Renal cortex interstitium (tissue), 11 donors: ENCODE results near the gene LMO7. TPM values are rescaled to one million over a fixed set of nuclear protein-coding genes. Genes with fewer than 3 reads are reported as not detected.
A peak's percentile ranks its signal among the peaks of the same experiment; 100 is the strongest.
"Not testable (repeated sequence)": the region's sequence is repeated elsewhere in the genome, so short reads cannot be mapped to it uniquely, and the experiment has no call there.

Source experiments
- DNase-seq, 11 donors: peaks; one replicate each; pipeline ENCODE4 v3.0.0-alpha.2; 2013; ENCODE audit warnings: low read depth in 9 of 11, low spot score in 4 of 11; ENCODE audit errors: extremely low read depth in 1 of 11
- polyA plus RNA-seq, 3 donors: library from polyadenylated mRNA; unstranded; fragments of 120-200 nt; gene quantifications; one replicate each; pipeline ENCODE4 v1.2.1, GENCODE V29; 2013; ENCODE audit not compliant: insufficient read length in 3 of 3

Gene LMO7
- polyA plus RNA-seq, 3 donors = 75.1 to 110 (median 90.1) TPM

DNA sequence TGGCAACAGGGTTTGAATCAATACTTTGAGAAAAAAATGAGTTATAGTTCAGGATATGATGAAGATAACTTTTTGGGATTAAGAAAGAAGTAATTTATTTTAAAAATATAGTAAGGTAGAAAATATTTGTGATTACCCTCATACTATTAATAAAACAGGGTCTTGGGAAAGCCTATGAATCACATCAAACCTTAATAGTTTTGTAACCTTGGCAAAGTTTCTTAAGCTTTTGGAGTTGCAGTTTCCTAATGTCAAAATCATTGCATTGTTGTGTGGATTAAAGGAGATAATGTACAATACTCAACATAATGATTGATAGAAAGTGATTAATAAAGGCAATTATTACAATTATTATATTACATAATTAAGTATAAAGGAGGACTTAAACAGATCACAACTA is 149.0 kb downstream of the LMO7 start:
- no peak for DNase-seq

- no peak for DNase-seq
Observed at GRCh38 chr13:75787249-75787928, 151.3 kb downstream of the LMO7 start.

GRCh38 chr13:75788481-75788981 is 152.4 kb downstream of the LMO7 start:
- DNase-seq = peak in 1 of 11 donors; percentile 20

DNA sequence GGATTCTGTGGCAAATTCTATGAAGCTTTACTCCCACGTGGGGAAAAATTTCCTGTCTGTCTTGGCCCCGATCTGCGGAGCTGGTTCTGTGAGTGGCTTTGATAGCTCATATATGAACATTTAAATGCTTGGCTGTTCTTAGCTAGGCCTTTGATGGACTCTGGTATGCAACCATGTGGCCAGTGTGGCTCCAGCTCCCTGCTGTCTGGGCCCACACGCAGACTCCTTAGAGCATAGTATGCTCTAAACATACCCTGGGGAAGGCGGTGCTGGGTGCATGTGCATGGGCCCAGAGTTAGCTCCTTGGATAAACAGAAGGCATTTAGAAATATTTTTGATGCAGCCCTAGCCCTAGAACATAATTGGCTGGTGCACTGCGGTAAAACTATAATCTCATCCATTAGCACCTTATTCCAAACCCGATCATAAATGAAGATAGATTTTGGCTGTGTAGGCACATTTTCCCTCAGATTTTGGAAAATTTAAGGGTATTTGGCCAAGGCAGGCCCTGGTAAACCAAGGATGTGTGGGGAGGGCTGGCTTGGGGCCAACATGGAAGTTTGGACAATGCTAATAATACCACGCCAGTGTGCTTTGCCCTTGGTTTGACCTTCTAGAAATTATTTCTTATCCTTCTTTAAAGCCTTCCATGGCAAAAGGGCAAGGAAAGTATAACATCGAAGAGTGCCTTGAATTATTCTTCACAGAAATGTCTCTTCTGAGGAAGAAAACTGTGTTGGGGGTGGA is 153.5 kb downstream of the LMO7 start:
- DNase-seq = no peak

DNA sequence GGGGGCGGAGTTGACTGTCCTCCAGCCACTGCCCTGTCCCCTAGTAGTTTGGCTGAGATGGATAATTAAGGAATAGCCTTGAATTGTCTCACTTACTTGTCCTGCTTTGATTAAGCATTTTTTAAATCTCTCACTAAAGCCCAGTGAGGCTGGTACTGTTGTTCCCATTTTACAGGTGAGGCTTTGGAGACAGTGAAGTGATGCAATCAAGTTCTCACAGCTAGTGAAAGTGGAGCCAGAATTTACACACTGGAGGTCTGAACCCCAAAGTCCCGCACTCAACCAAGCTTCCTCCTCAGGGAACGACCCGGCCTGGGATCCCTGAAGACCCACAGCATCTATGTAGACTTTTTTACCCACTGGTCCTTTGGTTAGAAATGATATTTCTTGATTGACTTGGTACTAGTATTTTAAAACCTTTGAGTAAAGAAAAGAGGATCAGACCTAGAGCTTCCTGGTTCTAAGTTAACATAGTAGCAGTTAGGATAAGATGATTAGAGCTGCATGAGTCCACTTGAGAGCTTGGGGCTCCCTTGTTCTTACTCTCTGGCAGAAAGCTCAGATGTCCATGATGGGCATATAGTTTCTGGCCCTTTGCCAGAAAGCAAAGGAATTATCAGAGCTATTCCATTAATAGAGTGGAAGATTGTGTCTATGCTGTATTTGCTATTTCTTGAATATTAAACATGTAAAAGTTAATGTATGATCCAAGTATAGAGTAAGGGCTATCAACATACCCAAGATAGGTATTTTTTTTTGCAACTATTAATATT is 154.3 kb downstream of the LMO7 start:
- no peak for DNase-seq

GRCh38 chr13:75792526-75793187 is 156.5 kb downstream of the LMO7 start:
- peak in 2 of 11 donors; percentile 45 to 65 for DNase-seq

DNA sequence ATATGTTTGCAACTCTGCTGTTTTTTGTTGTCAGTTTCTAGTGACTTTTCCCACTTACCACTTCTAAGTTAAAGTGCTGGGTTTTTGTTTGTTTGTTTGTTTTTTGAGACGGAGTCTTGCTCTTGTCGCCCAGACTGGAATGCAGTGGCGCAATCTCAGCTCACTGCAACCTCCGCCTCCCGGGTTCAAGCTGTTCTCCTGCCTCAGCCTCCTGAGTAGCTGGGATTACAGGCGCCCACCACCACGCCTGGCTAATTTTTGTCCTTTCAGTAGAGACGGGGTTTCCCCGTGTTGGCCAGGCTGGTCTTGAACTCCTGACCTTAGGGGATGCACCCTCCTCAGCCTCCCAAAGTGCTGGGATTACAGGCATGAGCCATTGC is 157.0 kb downstream of the LMO7 start:
- not testable (repeated sequence) for DNase-seq

- no peak for DNase-seq
Observed at GRCh38 chr13:75794663-75795062, 158.5 kb downstream of the LMO7 start.

GRCh38 chr13:75795274-75795673 is 159.1 kb downstream of the LMO7 start:
- DNase-seq = no peak

- DNase-seq = no peak
Observed at GRCh38 chr13:75796825-75797224, 160.7 kb downstream of the LMO7 start.

DNA sequence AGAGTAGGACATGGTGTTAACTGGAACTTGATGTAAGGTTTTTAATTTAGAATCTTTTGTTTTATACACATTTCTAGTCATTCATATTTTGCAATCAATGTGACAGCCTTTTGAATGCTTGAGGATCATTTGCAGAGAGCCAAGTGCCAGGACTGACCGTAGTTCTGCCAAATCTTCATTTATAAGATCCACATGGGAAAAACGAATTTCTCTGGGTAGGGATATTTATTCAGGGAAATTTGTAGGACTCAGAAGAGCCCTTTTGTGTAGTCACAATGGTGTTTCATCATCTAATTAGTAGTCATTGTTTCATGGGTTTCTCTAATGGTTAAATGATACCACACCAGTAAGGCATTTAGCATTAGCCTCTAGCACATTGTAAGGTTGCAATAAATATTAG is 161.1 kb downstream of the LMO7 start:
- no peak for DNase-seq

DNA sequence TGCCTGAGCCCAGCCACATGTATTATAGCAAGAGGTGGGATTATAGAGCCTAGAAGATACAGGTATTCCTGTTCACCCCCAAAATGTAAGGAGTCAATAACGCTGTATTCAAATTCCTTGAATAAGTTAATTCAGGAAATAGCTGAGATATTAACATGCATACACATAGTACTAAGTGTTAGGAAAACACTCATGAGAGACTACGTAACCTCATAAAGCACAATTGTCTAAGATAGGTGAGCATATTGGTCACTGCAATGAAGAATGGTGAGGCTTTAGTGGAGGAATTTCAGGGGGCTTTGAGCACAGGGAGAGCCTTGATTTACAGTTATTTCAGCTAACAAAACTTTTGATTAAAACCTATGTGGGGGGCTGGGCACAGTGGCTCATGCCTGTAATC is 161.6 kb downstream of the LMO7 start:
- no peak for DNase-seq

DNA sequence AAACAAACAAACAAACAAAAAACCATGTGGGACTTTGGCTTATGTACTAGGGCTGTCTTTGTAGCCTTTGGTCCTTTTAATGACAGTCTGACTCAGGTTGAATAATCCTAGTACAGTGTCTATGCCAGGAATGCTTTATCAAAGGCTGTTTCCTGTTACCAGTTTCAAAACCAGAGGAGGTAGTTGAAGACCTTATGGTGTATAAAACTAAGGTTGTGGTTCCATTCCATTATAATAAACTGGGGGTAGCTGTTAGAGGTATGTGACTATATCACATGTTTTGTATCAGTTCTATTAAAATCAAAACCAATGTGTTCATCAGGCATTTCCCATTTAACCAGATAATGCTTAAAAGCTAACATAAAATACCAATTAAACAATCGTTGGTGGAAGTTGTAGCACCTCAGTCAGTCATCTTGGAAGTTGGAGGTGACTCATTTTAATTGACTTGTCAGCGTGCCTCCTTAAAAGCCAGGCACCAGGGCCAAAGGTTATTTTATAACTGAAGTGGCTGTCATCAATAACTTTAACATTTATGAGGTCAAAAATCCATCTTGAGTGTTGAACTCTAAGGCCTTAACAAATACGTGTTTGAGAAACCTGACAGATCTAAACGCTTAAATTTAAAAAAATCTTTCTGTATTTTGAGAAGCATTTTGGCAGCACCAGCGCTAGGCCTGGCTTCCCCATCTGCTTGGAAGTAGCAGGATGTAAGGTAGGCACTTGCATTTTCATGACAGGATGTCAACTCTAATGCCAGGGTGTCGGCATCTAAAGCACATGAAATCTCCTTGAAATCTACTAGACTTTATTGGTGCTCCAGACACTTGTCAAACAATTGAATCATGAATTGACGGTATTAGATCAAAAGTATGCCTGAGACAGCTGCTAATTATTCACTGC is 162.5 kb downstream of the LMO7 start:
- DNase-seq = no peak

- no peak for DNase-seq
Observed at GRCh38 chr13:75800545-75800944, 164.4 kb downstream of the LMO7 start.

DNA sequence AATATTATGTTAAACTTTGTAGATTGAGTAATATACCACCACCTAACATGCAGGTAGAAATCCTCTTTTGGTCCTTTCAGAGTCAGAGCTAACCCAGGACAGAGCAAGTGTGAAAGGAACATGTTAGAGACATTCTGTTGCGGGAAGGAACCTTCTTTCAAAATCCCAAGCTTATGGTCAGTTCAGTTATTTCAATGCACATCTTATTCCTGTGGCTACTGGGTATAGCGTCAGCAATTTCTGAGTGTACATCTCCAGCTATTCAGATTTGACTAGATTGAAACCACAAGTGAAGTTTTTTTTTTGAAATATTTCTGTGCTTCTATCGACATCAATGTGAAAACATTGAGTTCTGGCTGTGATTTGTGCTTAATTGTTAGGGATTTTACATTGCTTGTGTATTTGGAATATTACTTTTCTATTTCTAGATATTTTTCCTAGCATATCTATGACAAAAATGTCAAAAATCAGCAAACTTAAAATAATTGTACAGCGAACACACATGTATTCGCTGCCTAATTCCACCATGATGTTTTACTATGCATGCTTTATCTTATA is 165.3 kb downstream of the LMO7 start:
- no peak for DNase-seq

DNA sequence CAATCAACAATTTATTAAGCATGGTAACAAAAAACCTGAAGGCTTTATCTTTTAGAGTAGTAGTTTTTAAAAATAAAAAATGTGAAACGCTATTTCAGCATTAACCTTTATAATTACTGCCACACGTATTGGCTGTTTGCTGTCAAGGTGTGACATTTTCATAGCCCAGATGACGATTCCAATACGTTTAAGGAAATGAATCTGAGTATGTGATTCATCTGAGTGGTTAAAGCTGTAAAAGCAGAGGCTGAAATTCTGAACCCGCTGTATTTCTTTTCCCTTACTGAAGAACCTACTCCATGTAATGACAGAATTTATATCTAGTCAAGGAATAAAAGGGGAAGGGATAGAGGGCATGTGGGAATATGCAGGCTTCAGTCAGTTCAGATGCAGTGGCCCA is 166.0 kb downstream of the LMO7 start:
- no peak for DNase-seq

DNA sequence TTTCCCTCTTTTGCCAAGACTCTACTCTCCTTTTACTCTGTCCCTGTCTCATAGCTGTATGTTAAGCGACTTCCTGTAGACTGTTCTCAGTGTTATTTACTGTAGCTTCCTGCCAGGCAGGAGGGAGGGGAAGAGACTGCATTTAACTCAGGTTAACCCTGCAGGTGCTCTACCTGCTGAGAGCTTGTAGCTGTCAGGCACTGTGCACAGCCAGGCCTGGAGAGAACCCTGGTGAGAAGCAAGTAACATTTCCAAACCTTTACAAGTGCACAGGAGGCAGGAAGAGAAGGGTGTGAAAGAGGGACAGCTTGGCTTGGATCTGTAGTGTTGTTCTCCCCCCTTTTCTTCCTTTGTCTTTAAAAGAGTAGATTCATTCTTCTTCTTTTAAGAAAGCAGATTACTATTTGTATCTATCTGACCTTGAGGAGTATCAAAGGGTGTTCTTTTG is 167.1 kb downstream of the LMO7 start:
- no peak for DNase-seq

DNA sequence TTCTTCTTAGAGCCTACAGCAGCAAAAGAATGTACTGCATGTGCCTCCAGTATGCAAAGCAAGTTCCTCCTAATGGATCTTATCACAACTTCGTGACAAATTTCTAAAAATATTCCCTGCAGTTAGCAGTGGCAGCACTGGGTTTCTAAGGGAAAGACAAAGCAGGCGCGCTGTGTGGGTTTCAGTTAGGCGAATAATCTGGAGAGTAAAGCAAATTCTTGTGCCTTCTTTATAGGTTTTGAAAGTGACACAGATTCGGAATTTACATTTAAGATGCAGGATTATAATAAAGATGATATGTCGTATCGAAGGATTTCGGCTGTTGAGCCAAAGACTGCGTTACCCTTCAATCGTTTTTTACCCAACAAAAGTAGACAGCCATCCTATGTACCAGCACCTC is 167.9 kb downstream of the LMO7 start:
- no peak for DNase-seq
